Globus pallidus (tissue), 1 donor: ENCODE results near the gene ZMYND8.
"Not testable (repeated sequence)": the region's sequence is repeated elsewhere in the genome, so short reads cannot be mapped to it uniquely, and the experiment has no call there.

Source experiments
- DNase-seq: peaks from one replicate; pipeline ENCODE4 v3.0.0-alpha.2; 2015; ENCODE audit warnings: low spot score

ZMYND8 gene

GRCh38 chr20:47245166-47245565 is 111.3 kb downstream of the ZMYND8 start:
- not testable (repeated sequence) for DNase-seq

- no peak for DNase-seq
Observed at GRCh38 chr20:47244451-47244850, 112.0 kb downstream of the ZMYND8 start.

GRCh38 chr20:47243532-47244305 is 112.8 kb downstream of the ZMYND8 start:
- no peak for DNase-seq

GRCh38 chr20:47243003-47243402 is 113.5 kb downstream of the ZMYND8 start:
- DNase-seq, result no peak

GRCh38 chr20:47241345-47241781 is 115.1 kb downstream of the ZMYND8 start:
- DNase-seq, result no peak

- not testable (repeated sequence) for DNase-seq
Observed at GRCh38 chr20:47240096-47240495, 116.4 kb downstream of the ZMYND8 start.

- DNase-seq, result no peak
Observed at GRCh38 chr20:47239719-47240067, 116.8 kb downstream of the ZMYND8 start.

- no peak for DNase-seq
Observed at GRCh38 chr20:47238780-47239718, 117.5 kb downstream of the ZMYND8 start.

GRCh38 chr20:47237715-47238114 is 118.8 kb downstream of the ZMYND8 start:
- no peak for DNase-seq

GRCh38 chr20:47236639-47236900 is 119.9 kb downstream of the ZMYND8 start:
- no peak for DNase-seq

GRCh38 chr20:47235853-47236638 is 120.5 kb downstream of the ZMYND8 start:
- DNase-seq, result no peak

- DNase-seq, result no peak
Observed at GRCh38 chr20:47235111-47235510, 121.4 kb downstream of the ZMYND8 start.

GRCh38 chr20:47233333-47234188 is 122.9 kb downstream of the ZMYND8 start:
- DNase-seq, result no peak

- DNase-seq, result no peak
Observed at GRCh38 chr20:47232518-47232917, 124.0 kb downstream of the ZMYND8 start.

GRCh38 chr20:47231382-47232039 is 125.0 kb downstream of the ZMYND8 start:
- DNase-seq, result no peak

- no peak for DNase-seq
Observed at GRCh38 chr20:47230811-47231256, 125.7 kb downstream of the ZMYND8 start.

GRCh38 chr20:47228654-47229053 is 127.8 kb downstream of the ZMYND8 start:
- no peak for DNase-seq

GRCh38 chr20:47227576-47227975 is 128.9 kb downstream of the ZMYND8 start:
- no peak for DNase-seq

GRCh38 chr20:47227119-47227518 is 129.4 kb downstream of the ZMYND8 start:
- DNase-seq, result no peak

GRCh38 chr20:47225458-47225857 is 131.0 kb downstream of the ZMYND8 start:
- no peak for DNase-seq

GRCh38 chr20:47224857-47225256 is 131.6 kb downstream of the ZMYND8 start:
- DNase-seq, result no peak
